GM23338 (cell line): Measurements from ENCODE around the gene TNIP1.

Source experiments
- EZH2 ChIP-seq: fragments of 200-600 bp; sonication (generic); IDR thresholded peaks from one replicate; pipeline ENCODE4 v1.8.0; 2017; ENCODE audit warnings: antibody characterized with exemption, mild to moderate bottlenecking, low read depth; ENCODE audit not compliant: unreplicated experiment
- EZH2phosphoT487 ChIP-seq: fragments of 200-600 bp; sonication (generic); IDR thresholded peaks from one replicate; pipeline ENCODE4 v1.8.1; 2018; ENCODE audit warnings: antibody characterized with exemption; ENCODE audit not compliant: unreplicated experiment
- NANOG ChIP-seq: IDR thresholded peaks from 2 replicates; pipeline ENCODE4 v1.6.1; 2016; ENCODE audit warnings: antibody characterized with exemption, borderline replicate concordance
- POLR2AphosphoS5 ChIP-seq: IDR thresholded peaks from 2 replicates; pipeline ENCODE4 v1.6.1; 2016; ENCODE audit warnings: antibody characterized with exemption, low read depth
- STAT1 ChIP-seq: IDR thresholded peaks from one replicate; pipeline ENCODE4 v1.6.1; 2016; ENCODE audit warnings: antibody characterized with exemption; ENCODE audit not compliant: unreplicated experiment
- ZNF462 ChIP-seq: fragments of 250-450 bp; sonication (Bioruptor Pico); IDR thresholded peaks from 2 replicates; pipeline ENCODE4 v1.5.0; 2020; ENCODE audit warnings: mild to moderate bottlenecking, moderate library complexity
- TF ChIP-seq, protein P1 (sequence below), 2 experiments: fragments of 200-600 bp in 1 of 2; sonication (generic) in 1 of 2; conservative IDR thresholded peaks; 2 replicates each; pipeline versions ENCODE4 v1.5.1 to v1.6.1; 2016 to 2017; ENCODE audit warnings: antibody characterized with exemption in 2 of 2, low read depth in 2 of 2, mild to moderate bottlenecking in 2 of 2, moderate library complexity in 1 of 2
- TF ChIP-seq, protein P2 (sequence below): IDR thresholded peaks from one replicate; pipeline ENCODE4 v1.6.1; 2018; ENCODE audit warnings: antibody characterized with exemption; ENCODE audit not compliant: unreplicated experiment
- TF ChIP-seq, protein P3 (sequence below): IDR thresholded peaks from 2 replicates; pipeline ENCODE4 v1.6.1; 2016; ENCODE audit warnings: antibody characterized with exemption

GRCh38 chr5:151089726-151090125, 8.9 kb upstream of the TNIP1 start:
- TF ChIP-seq ZNF462 (CRISPR knock-in tag) (no peak), EZH2phosphoT487 (no peak), STAT1 (no peak), NANOG (no peak), POLR2AphosphoS5 (no peak), EZH2 (no peak)
- TF ChIP-seq, protein P1, sequence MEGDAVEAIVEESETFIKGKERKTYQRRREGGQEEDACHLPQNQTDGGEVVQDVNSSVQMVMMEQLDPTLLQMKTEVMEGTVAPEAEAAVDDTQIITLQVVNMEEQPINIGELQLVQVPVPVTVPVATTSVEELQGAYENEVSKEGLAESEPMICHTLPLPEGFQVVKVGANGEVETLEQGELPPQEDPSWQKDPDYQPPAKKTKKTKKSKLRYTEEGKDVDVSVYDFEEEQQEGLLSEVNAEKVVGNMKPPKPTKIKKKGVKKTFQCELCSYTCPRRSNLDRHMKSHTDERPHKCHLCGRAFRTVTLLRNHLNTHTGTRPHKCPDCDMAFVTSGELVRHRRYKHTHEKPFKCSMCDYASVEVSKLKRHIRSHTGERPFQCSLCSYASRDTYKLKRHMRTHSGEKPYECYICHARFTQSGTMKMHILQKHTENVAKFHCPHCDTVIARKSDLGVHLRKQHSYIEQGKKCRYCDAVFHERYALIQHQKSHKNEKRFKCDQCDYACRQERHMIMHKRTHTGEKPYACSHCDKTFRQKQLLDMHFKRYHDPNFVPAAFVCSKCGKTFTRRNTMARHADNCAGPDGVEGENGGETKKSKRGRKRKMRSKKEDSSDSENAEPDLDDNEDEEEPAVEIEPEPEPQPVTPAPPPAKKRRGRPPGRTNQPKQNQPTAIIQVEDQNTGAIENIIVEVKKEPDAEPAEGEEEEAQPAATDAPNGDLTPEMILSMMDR (conservative IDR thresholded peaks at IDR 0.05; ENCODE audit: low read depth in 2 of 2) = no peak
- TF ChIP-seq, protein P2, sequence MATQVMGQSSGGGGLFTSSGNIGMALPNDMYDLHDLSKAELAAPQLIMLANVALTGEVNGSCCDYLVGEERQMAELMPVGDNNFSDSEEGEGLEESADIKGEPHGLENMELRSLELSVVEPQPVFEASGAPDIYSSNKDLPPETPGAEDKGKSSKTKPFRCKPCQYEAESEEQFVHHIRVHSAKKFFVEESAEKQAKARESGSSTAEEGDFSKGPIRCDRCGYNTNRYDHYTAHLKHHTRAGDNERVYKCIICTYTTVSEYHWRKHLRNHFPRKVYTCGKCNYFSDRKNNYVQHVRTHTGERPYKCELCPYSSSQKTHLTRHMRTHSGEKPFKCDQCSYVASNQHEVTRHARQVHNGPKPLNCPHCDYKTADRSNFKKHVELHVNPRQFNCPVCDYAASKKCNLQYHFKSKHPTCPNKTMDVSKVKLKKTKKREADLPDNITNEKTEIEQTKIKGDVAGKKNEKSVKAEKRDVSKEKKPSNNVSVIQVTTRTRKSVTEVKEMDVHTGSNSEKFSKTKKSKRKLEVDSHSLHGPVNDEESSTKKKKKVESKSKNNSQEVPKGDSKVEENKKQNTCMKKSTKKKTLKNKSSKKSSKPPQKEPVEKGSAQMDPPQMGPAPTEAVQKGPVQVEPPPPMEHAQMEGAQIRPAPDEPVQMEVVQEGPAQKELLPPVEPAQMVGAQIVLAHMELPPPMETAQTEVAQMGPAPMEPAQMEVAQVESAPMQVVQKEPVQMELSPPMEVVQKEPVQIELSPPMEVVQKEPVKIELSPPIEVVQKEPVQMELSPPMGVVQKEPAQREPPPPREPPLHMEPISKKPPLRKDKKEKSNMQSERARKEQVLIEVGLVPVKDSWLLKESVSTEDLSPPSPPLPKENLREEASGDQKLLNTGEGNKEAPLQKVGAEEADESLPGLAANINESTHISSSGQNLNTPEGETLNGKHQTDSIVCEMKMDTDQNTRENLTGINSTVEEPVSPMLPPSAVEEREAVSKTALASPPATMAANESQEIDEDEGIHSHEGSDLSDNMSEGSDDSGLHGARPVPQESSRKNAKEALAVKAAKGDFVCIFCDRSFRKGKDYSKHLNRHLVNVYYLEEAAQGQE = no peak
- TF ChIP-seq, protein P3, sequence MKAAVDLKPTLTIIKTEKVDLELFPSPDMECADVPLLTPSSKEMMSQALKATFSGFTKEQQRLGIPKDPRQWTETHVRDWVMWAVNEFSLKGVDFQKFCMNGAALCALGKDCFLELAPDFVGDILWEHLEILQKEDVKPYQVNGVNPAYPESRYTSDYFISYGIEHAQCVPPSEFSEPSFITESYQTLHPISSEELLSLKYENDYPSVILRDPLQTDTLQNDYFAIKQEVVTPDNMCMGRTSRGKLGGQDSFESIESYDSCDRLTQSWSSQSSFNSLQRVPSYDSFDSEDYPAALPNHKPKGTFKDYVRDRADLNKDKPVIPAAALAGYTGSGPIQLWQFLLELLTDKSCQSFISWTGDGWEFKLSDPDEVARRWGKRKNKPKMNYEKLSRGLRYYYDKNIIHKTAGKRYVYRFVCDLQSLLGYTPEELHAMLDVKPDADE = no peak
